GM12865 (cell line): ENCODE data around the gene RIN3.

Experiments used
- DNase-seq: peaks from one replicate; pipeline ENCODE4 v3.0.0; 2010; ENCODE audit warnings: low read depth
- H3K4me3 ChIP-seq: 2 replicates; pipeline ENCODE4 v1.5.1; 2011; ENCODE audit warnings: mild to moderate bottlenecking, low read depth, low read length, control low read depth
- CTCF ChIP-seq: IDR thresholded peaks from 2 replicates; pipeline ENCODE4 v1.5.1; 2011; ENCODE audit warnings: low read length, control low read depth, low read depth, inconsistent platforms; ENCODE audit not compliant: insufficient read depth; ENCODE audit errors: missing control alignments

Gene RIN3

DNA sequence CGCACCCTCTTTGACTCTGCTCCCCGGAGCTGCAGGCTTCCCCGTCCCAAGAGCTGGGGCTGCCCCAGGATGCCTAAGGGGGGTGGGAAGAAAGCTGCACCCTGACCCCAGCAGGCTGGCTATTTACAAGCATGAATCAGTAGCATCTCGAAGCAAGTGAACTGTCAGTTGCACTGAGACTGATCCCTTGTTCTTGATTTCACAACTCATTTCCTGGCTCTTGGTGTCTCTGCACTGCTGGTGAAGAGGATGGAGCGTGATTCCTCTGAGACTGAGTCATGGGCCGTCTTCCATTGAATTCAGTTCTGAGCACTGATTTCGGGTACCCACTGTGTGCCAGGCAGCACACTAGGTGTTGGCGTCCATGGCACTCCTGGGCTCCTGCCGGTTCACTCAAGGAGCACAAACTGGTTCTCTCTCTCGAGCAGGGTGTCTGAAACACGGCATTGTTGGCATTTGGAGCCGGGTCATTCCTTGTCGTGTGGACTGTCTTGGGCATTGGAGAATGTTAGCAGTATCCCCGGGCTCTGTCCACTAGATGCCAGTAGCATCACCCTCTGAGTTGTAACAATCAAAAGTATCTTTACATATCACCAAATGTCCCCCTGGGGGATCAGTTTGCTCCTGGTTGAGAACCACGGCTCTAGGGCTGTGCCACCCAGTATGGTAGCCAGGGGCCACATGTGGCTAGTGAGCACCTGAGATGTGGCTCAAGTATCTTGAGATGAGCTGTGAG is 86.9 kb downstream of the RIN3 start:
- no peak for TF ChIP-seq CTCF
- H3K4me3 ChIP-seq, result no peak overlapping the region

GRCh38 chr14:92601131-92601710 is 87.6 kb downstream of the RIN3 start:
- no peak for TF ChIP-seq CTCF
- no peak overlapping the region for H3K4me3 ChIP-seq
- no peak for DNase-seq

More for the DNA sequence above, 86.9 kb downstream of the RIN3 start:
- DNase-seq, result peak; percentile 38

GRCh38 chr14:92601757-92602417 is 88.3 kb downstream of the RIN3 start:
- no peak for TF ChIP-seq CTCF
- DNase-seq, result no peak
- no peak overlapping the region for H3K4me3 ChIP-seq

GRCh38 chr14:92603309-92604242 is 90.0 kb downstream of the RIN3 start:
- H3K4me3 ChIP-seq, result no peak overlapping the region
- no peak for DNase-seq
- no peak for TF ChIP-seq CTCF

DNA sequence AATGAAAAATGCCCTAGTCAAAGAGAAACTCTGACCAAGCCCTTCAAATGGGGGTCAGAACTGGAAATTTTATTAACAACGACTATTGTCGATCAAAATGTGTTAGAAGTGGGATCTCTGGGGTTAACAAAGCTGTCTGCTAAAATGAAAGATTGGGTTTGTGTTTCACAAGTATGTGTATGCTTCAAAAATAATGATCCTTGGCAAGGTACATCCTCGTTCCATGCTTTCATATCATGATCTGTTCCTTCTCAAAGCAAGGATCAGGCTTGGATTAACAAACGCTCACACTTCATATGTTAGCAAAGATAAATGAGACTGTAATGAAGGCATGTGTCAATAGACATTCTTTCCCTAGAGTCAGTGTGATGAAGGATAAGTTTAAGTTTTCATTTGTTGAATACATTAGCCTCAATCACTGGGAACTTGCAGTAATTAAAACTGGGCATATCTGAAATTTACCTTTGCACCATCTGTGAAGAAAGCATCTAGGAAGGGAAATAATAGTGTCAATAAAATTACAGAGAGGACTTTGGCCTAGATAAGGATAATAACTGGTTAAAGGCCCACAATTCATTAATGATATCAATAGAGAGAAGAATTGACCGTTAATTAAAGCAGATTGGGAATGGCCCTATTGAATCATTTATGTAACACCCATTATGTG is 91.8 kb downstream of the RIN3 start:
- DNase-seq, result no peak
- TF ChIP-seq CTCF, result no peak
- H3K4me3 ChIP-seq, result no peak overlapping the region

GRCh38 chr14:92607251-92607650 is 93.7 kb downstream of the RIN3 start:
- DNase-seq, result no peak
- no peak for TF ChIP-seq CTCF
- H3K4me3 ChIP-seq, result no peak overlapping the region
